ENCODE data around the gene CERS2.

CERS2 gene

DNA sequence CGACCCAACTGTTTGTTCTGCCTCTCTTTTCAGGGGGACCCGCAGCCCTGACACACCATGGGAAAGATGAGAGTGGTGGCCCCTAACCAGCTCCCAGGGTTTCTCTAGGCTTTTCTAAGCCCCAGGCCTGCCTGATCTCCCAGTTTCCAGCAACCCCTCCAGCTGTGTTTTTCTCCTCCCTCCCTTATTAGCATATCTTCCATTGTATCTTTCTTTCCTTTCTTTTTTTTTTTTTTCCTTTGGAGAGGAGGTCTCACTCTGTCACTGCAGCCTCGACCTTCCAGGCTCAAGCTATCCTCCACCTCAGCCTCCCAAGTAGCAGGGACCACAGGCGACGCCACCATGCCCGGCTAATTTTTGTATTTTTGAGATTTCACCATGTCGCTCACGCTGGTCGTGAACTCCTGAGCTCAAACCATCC, 1.8 kb upstream of the CERS2 start:
- TF ChIP-seq, protein P1, sequence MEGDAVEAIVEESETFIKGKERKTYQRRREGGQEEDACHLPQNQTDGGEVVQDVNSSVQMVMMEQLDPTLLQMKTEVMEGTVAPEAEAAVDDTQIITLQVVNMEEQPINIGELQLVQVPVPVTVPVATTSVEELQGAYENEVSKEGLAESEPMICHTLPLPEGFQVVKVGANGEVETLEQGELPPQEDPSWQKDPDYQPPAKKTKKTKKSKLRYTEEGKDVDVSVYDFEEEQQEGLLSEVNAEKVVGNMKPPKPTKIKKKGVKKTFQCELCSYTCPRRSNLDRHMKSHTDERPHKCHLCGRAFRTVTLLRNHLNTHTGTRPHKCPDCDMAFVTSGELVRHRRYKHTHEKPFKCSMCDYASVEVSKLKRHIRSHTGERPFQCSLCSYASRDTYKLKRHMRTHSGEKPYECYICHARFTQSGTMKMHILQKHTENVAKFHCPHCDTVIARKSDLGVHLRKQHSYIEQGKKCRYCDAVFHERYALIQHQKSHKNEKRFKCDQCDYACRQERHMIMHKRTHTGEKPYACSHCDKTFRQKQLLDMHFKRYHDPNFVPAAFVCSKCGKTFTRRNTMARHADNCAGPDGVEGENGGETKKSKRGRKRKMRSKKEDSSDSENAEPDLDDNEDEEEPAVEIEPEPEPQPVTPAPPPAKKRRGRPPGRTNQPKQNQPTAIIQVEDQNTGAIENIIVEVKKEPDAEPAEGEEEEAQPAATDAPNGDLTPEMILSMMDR (IDR thresholded peaks at IDR 0.05; ENCODE audit: low read depth, low read length) = no peak
- no peak for DNase-seq (ENCODE audit: low read depth in 2 of 2)
- H3K4me3 ChIP-seq (replicated peaks in 1 of 2; ENCODE audit: low read depth in 2 of 2, low read length in 2 of 2) = no peak overlapping the region

DNA sequence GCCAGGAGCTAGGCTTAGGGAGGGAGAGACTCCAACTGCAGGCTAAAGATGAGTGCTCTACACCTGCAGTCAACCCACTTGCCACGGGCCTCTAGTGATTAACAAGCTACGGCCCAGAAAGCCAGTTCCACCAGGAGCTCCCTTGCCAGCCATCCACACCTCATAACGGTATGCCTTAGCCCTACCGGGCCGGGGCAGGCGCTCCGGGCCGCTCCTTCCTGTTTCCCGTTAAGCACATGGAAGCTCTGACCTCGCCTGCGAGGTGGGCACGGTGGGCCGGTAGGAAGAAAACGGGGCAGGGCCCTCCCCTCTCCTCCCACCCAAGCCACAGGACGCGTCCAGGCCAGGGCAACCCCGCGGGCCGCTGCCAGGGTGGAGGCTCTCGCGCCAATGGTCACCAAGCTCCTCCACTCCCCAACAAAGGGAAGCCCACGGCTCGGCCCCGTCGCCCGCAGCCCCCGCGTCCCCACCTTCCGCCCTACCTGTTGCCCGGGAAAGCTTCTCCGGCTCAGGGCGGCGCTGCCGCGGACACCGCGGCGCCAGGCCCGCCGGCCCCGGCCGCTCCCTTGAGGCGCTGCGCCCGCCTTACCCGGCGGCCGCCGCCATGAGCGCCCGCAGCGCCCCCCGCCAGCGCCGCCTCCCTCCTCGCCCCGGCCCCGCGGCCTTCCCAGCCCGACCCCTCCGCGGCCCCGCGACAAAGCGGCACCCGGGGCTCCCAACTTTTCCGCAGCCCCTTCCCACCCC, 627 bp downstream of the CERS2 start:
- TF ChIP-seq, protein P1 (IDR thresholded peaks at IDR 0.05; ENCODE audit: low read depth, low read length) = no peak
- peak overlapping the region; percentile 86 to 89 for H3K4me3 ChIP-seq (replicated peaks in 1 of 2; ENCODE audit: low read depth in 2 of 2, low read length in 2 of 2)
- DNase-seq (ENCODE audit: low read depth in 2 of 2) = no peak

DNA sequence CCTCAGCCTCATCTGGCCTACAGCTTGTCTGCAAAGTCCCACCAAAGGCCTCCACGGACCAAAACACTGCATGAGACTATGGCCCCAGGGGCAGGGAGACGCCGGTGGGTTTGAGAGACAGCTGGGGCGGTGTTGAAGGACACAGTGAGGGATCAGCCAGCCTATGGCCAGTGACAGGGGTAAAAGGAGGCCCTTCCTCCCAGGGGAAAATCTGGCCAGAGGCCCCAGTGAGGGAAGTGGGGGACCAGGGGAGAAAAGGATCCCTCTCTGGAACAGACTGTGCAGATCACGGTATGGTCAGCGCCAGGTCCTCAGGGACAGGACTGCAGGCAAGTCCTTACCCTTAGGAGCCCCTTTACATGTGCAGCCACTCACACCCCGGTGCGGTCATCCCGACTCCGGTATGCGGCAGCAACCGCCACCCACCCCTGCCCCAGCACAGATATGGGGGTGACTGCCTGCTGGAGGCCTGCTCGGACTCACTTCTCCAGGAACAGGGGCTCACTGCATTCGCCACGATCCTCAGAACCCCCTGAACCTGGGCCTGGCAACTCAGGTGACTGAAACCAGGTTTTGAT, 1.3 kb downstream of the CERS2 start:
- peak overlapping the region; percentile 86 to 89 for H3K4me3 ChIP-seq (replicated peaks in 1 of 2; ENCODE audit: low read depth in 2 of 2, low read length in 2 of 2)
- TF ChIP-seq, protein P1 (IDR thresholded peaks at IDR 0.05; ENCODE audit: low read depth, low read length) = no peak
- no peak for DNase-seq (ENCODE audit: low read depth in 2 of 2)

DNA sequence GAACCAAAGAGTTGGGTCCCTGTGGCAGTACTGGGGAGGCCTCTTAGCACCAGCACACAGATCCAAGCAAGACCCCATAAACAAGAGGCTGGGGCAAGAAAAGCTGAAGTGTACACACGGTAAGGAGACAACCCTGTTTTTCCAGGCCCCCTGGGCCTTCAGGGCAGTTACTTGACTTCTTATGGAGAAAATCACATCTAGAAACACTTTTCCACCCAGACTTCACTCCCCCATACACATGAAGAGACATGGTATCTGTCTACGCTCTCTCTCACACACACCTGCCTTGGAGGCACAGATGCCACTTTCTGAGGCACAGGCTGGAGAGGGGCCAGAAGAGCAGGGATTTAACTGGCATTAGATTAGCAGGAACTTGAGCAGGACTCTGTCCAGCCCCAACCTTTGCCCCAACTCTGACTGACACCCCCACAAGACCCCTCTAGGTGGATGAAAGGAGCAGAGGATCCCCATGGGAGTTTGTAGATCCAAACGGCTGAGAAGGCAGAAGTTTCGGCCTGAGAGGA, 2.2 kb downstream of the CERS2 start:
- TF ChIP-seq, protein P1 (IDR thresholded peaks at IDR 0.05; ENCODE audit: low read depth, low read length) = no peak
- DNase-seq (ENCODE audit: low read depth in 2 of 2) = no peak
- peak overlapping the region; percentile 86 to 89 for H3K4me3 ChIP-seq (replicated peaks in 1 of 2; ENCODE audit: low read depth in 2 of 2, low read length in 2 of 2)

DNA sequence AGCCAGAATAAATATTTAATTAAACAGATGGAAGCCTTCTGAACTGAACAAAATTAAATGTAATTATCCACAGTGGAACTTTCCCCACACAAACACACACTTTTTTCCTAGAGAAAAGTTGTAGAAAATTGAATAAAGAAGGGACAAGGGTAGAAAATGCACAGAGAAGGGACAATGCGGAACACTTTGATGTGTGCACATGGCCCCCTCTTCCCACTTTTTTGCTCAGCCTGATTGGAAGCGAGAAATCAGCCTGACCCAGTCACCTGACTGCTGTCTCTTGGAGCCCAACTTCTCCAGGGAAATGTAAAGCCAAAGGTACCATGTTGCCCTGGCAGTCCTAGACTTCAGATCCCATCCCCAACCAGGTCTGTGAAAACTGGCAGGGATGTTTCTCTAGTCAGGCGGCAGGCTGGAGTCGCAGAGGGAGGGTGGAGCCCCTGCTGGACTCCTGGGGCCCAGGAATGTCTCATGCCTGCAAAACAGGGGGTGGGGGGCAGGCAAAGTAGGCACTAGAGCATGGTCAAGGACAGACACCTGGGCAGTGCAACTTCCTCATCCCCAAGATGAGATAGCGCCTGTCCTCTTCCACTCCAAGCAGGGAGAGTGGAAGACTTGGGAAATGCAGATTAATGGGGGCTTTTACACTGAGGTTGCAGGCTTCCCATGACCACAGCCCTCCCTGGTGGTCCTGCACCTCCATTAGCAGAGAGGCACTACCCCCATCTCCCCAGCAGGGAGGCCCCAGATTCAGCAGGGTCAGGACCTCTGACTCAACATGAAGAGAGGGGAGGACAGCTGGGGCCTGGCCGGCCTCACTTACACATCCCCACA, 2.8 kb downstream of the CERS2 start:
- DNase-seq (ENCODE audit: low read depth in 2 of 2) = no peak
- TF ChIP-seq, protein P1 (IDR thresholded peaks at IDR 0.05; ENCODE audit: low read depth, low read length) = peak; percentile 27
- peak overlapping the region; percentile 2 to 86 for H3K4me3 ChIP-seq (replicated peaks in 1 of 2; ENCODE audit: low read depth in 2 of 2, low read length in 2 of 2)

DNA sequence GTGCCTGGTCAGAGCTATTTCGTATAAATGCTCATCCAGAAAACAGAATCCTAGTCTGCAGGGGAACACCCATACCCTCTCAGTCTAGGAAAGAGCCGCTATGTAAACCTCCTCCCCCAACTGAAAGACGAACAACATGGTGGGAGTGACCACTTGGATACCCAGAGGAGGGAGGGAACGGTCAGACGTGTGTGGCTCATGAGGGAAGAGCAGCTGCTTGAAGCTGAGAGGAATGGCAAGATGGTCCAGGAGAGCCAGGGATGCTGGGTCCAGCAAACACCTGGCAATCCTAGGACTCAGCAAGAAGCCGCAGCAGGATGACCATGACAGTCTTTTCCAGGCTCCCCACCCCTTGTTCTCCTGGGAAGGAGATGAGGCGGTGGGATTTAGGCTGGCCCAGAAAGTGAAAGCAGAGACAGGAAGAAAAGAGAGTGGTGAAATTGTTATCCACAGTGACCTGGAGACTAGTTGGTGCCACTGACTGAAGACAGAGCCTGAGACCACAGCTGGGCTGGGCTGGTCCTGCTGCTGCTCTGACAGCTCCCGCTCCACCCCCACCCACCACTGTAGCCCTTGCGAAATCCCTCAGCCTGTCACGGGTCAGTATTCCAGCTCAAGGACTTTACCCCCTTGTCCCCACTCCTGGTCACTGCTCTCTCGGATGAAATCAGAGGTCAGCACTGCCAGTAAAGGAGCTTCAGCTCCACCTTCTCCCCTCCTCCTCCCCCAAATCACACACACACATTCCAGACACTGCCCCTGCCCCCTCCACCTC, 3.6 kb downstream of the CERS2 start:
- H3K4me3 ChIP-seq (replicated peaks in 1 of 2; ENCODE audit: low read depth in 2 of 2, low read length in 2 of 2) = no peak overlapping the region
- DNase-seq (ENCODE audit: low read depth in 2 of 2) = peak; percentile 52 to 76

More for the DNA sequence above, 3.6 kb downstream of the CERS2 start:
- TF ChIP-seq, protein P1 (IDR thresholded peaks at IDR 0.05; ENCODE audit: low read depth, low read length) = no peak

All from cardiac fibroblast (primary cell).